ENCODE measurements around the gene SUN1. TPM values are rescaled to one million over a fixed set of nuclear protein-coding genes. Genes with fewer than 3 reads are reported as not detected.
A peak's percentile ranks its signal among the peaks of the same experiment; 100 is the strongest.

Gene SUN1
- total and polyA plus RNA-seq, 7 donors = 23.4 to 130 (median 108) TPM

- H3K4me1 ChIP-seq = no peaks in the 10 kb centered on the region
- intact Hi-C loops (cut with DNase I) = no loop called here
- no peaks in the 10 kb centered on the region for H3K9me3 ChIP-seq
- 93 to 94% methylated on average over 29 of the region's 29 CpGs for WGBS, 2 donors
- H3K36me3 ChIP-seq = peaks cover 59 to 100% (median 84%) of the 10 kb centered on the region in 4 donors
- no peaks in the 10 kb centered on the region for H3K27me3 ChIP-seq
- no peak for DNase-seq
- H3K4me3 ChIP-seq = no peak overlapping the region
- no peak overlapping the region for H3K27ac ChIP-seq
- TF ChIP-seq POLR2AphosphoS5 (IDR thresholded peaks at IDR 0.05) = no peak
- no peak for TF ChIP-seq POLR2A (IDR thresholded peaks at IDR 0.05)
- TF ChIP-seq CTCF (IDR thresholded peaks at IDR 0.05) = no peak
- no peak for TF ChIP-seq EP300 (IDR thresholded peaks at IDR 0.05)
These were observed 23.6 kb downstream of the SUN1 start for GRCh38 chr7:855686-856369.

- Histone ChIP-seq H3K27me3 (no peaks in the 10 kb centered on the region), H3K9me3 (no peaks in the 10 kb centered on the region), H3K36me3 (peaks cover 67 to 100% (median 90%) of the 10 kb centered on the region in 4 donors), H3K4me3 (no peak overlapping the region), H3K27ac (no peak overlapping the region), H3K4me1 (no peaks in the 10 kb centered on the region)
- DNase-seq = no peak
- 91 to 96% methylated on average over 30 of the region's 30 CpGs for WGBS, 2 donors
- no peak for TF ChIP-seq POLR2AphosphoS5 (IDR thresholded peaks at IDR 0.05)
- TF ChIP-seq CTCF (IDR thresholded peaks at IDR 0.05) = no peak
- TF ChIP-seq POLR2A (IDR thresholded peaks at IDR 0.05) = no peak
- no peak for TF ChIP-seq EP300 (IDR thresholded peaks at IDR 0.05)
- intact Hi-C loops (cut with DNase I) = no loop called here
These were observed 24.3 kb downstream of the SUN1 start for GRCh38 chr7:856444-857095.

- no peaks in the 10 kb centered on the region for H3K27me3 ChIP-seq
- H3K4me3 ChIP-seq = no peak overlapping the region
- WGBS, 2 donors = 88 to 89% methylated on average over 9 of the region's 9 CpGs
- H3K4me1 ChIP-seq = no peaks in the 10 kb centered on the region
- no peak for TF ChIP-seq POLR2A (IDR thresholded peaks at IDR 0.05)
- no peak for TF ChIP-seq POLR2AphosphoS5 (IDR thresholded peaks at IDR 0.05)
- no peak for TF ChIP-seq EP300 (IDR thresholded peaks at IDR 0.05)
- TF ChIP-seq CTCF (IDR thresholded peaks at IDR 0.05) = no peak
- no peaks in the 10 kb centered on the region for H3K9me3 ChIP-seq
- H3K27ac ChIP-seq = no peak overlapping the region
- peaks cover 72 to 100% (median 95%) of the 10 kb centered on the region in 4 donors for H3K36me3 ChIP-seq
- intact Hi-C loops (cut with DNase I) = no loop called here
- DNase-seq = no peak
These were observed 25.4 kb downstream of the SUN1 start for GRCh38 chr7:857661-858060.

- TF ChIP-seq POLR2A (IDR thresholded peaks at IDR 0.05) = no peak
- WGBS, 2 donors = 80 to 85% methylated on average over 16 of the region's 16 CpGs
- Histone ChIP-seq H3K27me3 (no peaks in the 10 kb centered on the region), H3K36me3 (peaks cover 54 to 98% (median 82%) of the 10 kb centered on the region in 4 donors), H3K4me1 (no peaks in the 10 kb centered on the region), H3K27ac (peak overlapping the region in 1 of 4 donors; percentile 42), H3K4me3 (no peak overlapping the region), H3K9me3 (no peaks in the 10 kb centered on the region)
- intact Hi-C loops (cut with DNase I) = loop anchor here (2.0 kb wide), 1 partner anchor 15 kb away; no protein-coding TSS in a partner anchor
- no peak for DNase-seq
These were observed 27.2 kb downstream of the SUN1 start for GRCh38 chr7:859359-860030.

DNA sequence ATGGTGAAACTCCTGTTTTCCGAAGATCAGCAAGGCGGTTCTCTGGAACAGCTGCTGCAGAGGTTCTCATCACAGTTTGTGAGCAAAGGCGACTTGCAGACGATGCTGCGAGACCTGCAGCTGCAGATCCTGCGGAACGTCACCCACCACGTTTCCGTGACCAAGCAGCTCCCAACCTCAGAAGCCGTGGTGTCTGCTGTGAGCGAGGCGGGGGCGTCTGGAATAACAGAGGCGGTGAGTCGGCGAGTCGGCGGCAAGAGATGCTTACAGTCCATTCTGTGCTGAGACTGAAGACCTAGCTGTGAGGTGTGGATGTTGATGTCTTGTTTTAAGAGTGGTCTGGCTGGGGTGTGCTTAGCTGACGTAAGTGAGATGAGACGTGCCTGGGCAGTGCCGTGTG is 27.9 kb downstream of the SUN1 start:
- intact Hi-C loops (cut with DNase I) = loop anchor here (2.0 kb wide), 1 partner anchor 15 kb away; no protein-coding TSS in a partner anchor
- 92 to 96% methylated on average over 21 of the region's 21 CpGs for WGBS, 2 donors
- Histone ChIP-seq H3K36me3 (peaks cover 51 to 97% (median 79%) of the 10 kb centered on the region in 4 donors), H3K9me3 (no peaks in the 10 kb centered on the region), H3K4me1 (no peaks in the 10 kb centered on the region), H3K27me3 (no peaks in the 10 kb centered on the region), H3K27ac (no peak overlapping the region), H3K4me3 (no peak overlapping the region)
- TF ChIP-seq CTCF (IDR thresholded peaks at IDR 0.05) (no peak), EP300 (IDR thresholded peaks at IDR 0.05) (no peak), POLR2A (IDR thresholded peaks at IDR 0.05) (no peak), POLR2AphosphoS5 (IDR thresholded peaks at IDR 0.05) (no peak)
- no peak for DNase-seq
